Prostate gland (tissue), 2 donors: ENCODE data around the gene CCDC83. TPM values are rescaled to one million over a fixed set of nuclear protein-coding genes. Genes with fewer than 3 reads are reported as not detected.

ENCODE experiments used
- DNase-seq: peaks from one replicate; pipeline ENCODE4 v3.0.0-alpha.2; 2019; ENCODE audit warnings: low spot score
- H3K27ac ChIP-seq, 2 donors: fragments of 200-600 bp; sonication (generic); 2 replicates each; pipeline ENCODE4 v1.5.1; 2017 to 2019
- H3K27me3 ChIP-seq: fragments of 200-600 bp; sonication (generic); replicated peaks from 2 replicates; pipeline ENCODE4 v1.5.1; 2019; ENCODE audit not compliant: insufficient read depth
- H3K36me3 ChIP-seq, 2 donors: fragments of 200-600 bp; sonication (generic); 1 replicate in 1 of 2; 2 replicates in 1 of 2; pipeline versions ENCODE4 v1.5.1 to v1.8.1; 2017 to 2019
- H3K4me1 ChIP-seq: fragments of 200-600 bp; sonication (generic); replicated peaks from 2 replicates; pipeline ENCODE4 v1.5.1; 2019
- H3K4me3 ChIP-seq, 2 donors: fragments of 200-600 bp; sonication (generic); 2 replicates each; pipeline ENCODE4 v1.5.1; 2017 to 2019
- H3K9me3 ChIP-seq: fragments of 200-600 bp; sonication (generic); 2 replicates; pipeline ENCODE4 v1.5.1; 2017
- POLR2A ChIP-seq: fragments of 450-650 bp; IDR thresholded peaks from one replicate; pipeline ENCODE4 v1.6.1; 2016; ENCODE audit warnings: antibody characterized with exemption, mild to moderate bottlenecking
- POLR2AphosphoS5 ChIP-seq: sonication (generic); formaldehyde crosslinking; IDR thresholded peaks from one replicate; pipeline ENCODE4 v1.6.1; 2017; ENCODE audit warnings: antibody characterized with exemption
- WGBS: methylation state at CpG from one replicate; pipeline ENCODE4 v1.1.5; 2018; 5-methylcytosine and 5-hydroxymethylcytosine counted together
- intact Hi-C: fragments of 100-400 bp; cut with DNase I; formaldehyde crosslinking; loops from one replicate; pipeline ENCODE4 v1.14.2; 2022
- total RNA-seq, 2 donors: library from RNA; depleted of rRNA; stranded (reverse); fragments of >200 nt; gene quantifications; one replicate each; pipeline ENCODE4 v1.1.0, GENCODE V29; 2016
- TF ChIP-seq, protein P1 (sequence below), 4 experiments: fragments of 200-600 bp in 2 of 4; fragments of 450-650 bp in 2 of 4; sonication (generic) in 2 of 4; IDR thresholded peaks; 1 replicate in 3 of 4; 2 replicates in 1 of 4; pipeline ENCODE4 v1.5.1; 2016 to 2019; ENCODE audit warnings: antibody characterized with exemption in 4 of 4, mild to moderate bottlenecking in 2 of 4, moderate library complexity in 2 of 4

CCDC83 gene
- total RNA-seq, 2 donors from 2014 or later, result 12.5 TPM; not detected in 1

- H3K4me1 ChIP-seq, result no peaks in the 10 kb centered on the region
Measured at GRCh38 chr11:85884581-85885021, 29.4 kb downstream of the CCDC83 start.

DNA sequence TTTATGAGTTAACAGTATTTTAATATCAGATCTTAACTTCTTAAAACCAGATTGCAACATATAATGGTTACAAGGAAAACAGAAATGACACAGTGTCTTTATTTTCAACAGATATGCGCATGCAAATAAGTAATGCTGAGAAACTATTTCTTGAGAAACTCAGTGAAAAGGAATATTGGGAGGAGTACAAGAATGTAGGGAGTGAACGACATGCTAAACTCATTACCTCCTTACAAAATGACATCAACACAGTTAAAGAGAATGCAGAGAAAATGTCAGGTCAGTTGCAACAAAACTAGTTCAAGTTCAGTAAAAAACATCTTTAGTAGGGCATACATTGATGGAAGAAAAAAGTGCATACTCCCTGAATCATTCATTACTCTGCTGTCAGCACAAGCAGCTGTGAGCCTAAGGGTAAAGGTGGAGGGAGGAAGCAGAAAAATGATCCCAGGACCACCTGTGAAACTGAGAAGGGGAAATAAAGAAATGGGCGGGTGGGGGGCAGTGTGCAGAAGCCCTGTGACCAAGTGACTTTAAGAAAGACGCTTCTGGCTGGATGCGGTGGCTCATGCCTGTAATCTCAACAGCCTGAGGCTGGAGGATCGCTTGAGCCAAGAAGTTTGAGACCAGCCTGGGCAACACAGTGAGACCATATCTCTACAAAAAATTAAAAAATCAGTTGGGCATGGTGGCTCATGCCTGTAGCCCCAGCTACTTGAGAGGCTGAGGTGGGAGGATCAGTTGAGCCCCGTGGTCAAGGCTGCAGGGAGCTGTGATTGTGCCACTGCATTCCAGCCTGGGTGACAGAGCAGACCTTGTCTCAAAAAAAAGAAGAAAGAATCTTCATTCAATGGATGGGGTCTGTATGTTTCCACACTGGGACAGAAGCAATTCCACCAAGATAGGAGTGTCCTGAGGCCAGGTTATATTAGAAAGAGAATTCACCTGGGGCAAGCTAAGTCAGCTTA is 31.2 kb downstream of the CCDC83 start:
- H3K27ac ChIP-seq, result no peak overlapping the region
- TF ChIP-seq, protein P1, sequence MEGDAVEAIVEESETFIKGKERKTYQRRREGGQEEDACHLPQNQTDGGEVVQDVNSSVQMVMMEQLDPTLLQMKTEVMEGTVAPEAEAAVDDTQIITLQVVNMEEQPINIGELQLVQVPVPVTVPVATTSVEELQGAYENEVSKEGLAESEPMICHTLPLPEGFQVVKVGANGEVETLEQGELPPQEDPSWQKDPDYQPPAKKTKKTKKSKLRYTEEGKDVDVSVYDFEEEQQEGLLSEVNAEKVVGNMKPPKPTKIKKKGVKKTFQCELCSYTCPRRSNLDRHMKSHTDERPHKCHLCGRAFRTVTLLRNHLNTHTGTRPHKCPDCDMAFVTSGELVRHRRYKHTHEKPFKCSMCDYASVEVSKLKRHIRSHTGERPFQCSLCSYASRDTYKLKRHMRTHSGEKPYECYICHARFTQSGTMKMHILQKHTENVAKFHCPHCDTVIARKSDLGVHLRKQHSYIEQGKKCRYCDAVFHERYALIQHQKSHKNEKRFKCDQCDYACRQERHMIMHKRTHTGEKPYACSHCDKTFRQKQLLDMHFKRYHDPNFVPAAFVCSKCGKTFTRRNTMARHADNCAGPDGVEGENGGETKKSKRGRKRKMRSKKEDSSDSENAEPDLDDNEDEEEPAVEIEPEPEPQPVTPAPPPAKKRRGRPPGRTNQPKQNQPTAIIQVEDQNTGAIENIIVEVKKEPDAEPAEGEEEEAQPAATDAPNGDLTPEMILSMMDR (IDR thresholded peaks at IDR 0.05), result no peak
- TF ChIP-seq POLR2A, result no peak
- TF ChIP-seq POLR2AphosphoS5, result no peak

More at GRCh38 chr11:85884581-85885021, 29.4 kb downstream of the CCDC83 start:
- TF ChIP-seq, protein P1 (IDR thresholded peaks at IDR 0.05), result no peak
- TF ChIP-seq POLR2AphosphoS5 (no peak), POLR2A (no peak)
- no peaks in the 10 kb centered on the region for H3K36me3 ChIP-seq
- DNase-seq, result no peak
- no peaks in the 10 kb centered on the region for H3K27me3 ChIP-seq
- H3K27ac ChIP-seq, result no peak overlapping the region
- no peak overlapping the region for H3K4me3 ChIP-seq
- intact Hi-C loops, result no loop called here
- no peaks in the 10 kb centered on the region for H3K9me3 ChIP-seq
- 63% methylated on average over 4 of the region's 4 CpGs for WGBS

DNA sequence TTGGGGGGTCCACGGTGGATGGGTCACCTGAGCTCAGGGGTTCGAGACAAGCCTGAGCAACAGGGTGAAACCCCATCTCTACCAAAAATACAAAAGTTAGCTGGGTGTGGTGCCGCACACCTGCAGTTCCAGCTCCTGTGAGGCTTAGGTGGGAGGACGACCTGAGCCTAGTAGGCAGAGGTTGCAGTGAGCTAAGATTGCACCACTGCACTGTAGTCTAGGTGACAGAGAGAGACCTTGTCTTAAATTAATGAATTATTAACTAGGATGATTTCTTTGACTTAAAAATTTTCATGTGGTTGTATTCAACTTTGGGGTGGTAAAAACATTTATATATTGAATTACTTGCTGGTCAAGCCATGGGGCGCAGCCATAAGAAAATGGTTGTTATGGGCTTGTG is 33.9 kb downstream of the CCDC83 start:
- Histone ChIP-seq H3K27ac (no peak overlapping the region), H3K4me1 (no peaks in the 10 kb centered on the region), H3K4me3 (no peak overlapping the region), H3K27me3 (no peaks in the 10 kb centered on the region), H3K36me3 (no peaks in the 10 kb centered on the region), H3K9me3 (no peaks in the 10 kb centered on the region)
- WGBS, result 93% methylated on average over 5 of the region's 5 CpGs
- TF ChIP-seq POLR2AphosphoS5, result no peak
- TF ChIP-seq, protein P1 (IDR thresholded peaks at IDR 0.05), result no peak
- no peak for TF ChIP-seq POLR2A
- DNase-seq, result no peak
- intact Hi-C loops, result no loop called here

More for the DNA sequence above, 31.2 kb downstream of the CCDC83 start:
- Histone ChIP-seq H3K27me3 (no peaks in the 10 kb centered on the region), H3K9me3 (no peaks in the 10 kb centered on the region), H3K4me1 (no peaks in the 10 kb centered on the region), H3K4me3 (no peak overlapping the region), H3K36me3 (no peaks in the 10 kb centered on the region)
- WGBS, result 75% methylated on average over 7 of the region's 7 CpGs
- DNase-seq, result no peak
- intact Hi-C loops, result no loop called here

GRCh38 chr11:85889676-85890579 is 34.7 kb downstream of the CCDC83 start:
- no peaks in the 10 kb centered on the region for H3K4me1 ChIP-seq
- no peaks in the 10 kb centered on the region for H3K9me3 ChIP-seq
- H3K27me3 ChIP-seq, result no peaks in the 10 kb centered on the region
- H3K36me3 ChIP-seq, result no peaks in the 10 kb centered on the region
- TF ChIP-seq, protein P1 (IDR thresholded peaks at IDR 0.05), result no peak
- no peak for DNase-seq
- H3K4me3 ChIP-seq, result no peak overlapping the region
- no peak overlapping the region for H3K27ac ChIP-seq
- WGBS, result 84% methylated on average over 8 of the region's 8 CpGs
- intact Hi-C loops, result no loop called here
